Measurements from ENCODE around the gene KCNIP4.

DNA sequence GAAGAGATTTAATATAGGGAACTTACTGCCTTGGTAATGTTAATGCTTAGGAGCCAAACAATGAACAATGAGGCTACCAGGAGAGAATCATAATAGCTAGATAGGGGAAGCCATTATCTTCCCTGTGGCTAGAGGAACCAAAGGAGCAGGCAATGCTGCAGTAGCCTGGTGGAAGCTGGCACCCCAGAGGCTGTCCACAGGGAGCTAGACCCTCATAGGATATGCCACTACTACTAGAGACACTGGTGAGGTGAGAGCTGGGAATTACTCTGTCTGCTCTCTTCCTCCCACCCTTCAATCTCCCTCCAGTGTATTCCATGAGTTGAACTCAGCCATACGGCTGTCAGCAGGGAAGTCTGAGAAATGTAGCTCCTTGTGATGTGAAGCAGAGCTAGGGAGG is 601.4 kb downstream of the KCNIP4 start:
- TF ChIP-seq, protein P1, sequence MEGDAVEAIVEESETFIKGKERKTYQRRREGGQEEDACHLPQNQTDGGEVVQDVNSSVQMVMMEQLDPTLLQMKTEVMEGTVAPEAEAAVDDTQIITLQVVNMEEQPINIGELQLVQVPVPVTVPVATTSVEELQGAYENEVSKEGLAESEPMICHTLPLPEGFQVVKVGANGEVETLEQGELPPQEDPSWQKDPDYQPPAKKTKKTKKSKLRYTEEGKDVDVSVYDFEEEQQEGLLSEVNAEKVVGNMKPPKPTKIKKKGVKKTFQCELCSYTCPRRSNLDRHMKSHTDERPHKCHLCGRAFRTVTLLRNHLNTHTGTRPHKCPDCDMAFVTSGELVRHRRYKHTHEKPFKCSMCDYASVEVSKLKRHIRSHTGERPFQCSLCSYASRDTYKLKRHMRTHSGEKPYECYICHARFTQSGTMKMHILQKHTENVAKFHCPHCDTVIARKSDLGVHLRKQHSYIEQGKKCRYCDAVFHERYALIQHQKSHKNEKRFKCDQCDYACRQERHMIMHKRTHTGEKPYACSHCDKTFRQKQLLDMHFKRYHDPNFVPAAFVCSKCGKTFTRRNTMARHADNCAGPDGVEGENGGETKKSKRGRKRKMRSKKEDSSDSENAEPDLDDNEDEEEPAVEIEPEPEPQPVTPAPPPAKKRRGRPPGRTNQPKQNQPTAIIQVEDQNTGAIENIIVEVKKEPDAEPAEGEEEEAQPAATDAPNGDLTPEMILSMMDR (optimal IDR thresholded peaks at IDR 0.05 in 1 of 3, IDR thresholded peaks at IDR 0.05 in 1 of 3, conservative IDR thresholded peaks at IDR 0.05 in 1 of 3; ENCODE audit: extremely low read depth in 1 of 3, insufficient read depth in 2 of 3, low read length in 3 of 3), result no peak
- no peak for TF ChIP-seq EZH2 (IDR thresholded peaks at IDR 0.05; ENCODE audit: low read length)

Measured in keratinocyte (primary cell).